ENCODE measurements around the gene NFIL3. TPM values are rescaled to one million over a fixed set of nuclear protein-coding genes. Genes with fewer than 3 reads are reported as not detected.

Gene NFIL3
- total and polyA plus RNA-seq, 7 donors: 22.4 to 152 (median 67.3) TPM

DNA sequence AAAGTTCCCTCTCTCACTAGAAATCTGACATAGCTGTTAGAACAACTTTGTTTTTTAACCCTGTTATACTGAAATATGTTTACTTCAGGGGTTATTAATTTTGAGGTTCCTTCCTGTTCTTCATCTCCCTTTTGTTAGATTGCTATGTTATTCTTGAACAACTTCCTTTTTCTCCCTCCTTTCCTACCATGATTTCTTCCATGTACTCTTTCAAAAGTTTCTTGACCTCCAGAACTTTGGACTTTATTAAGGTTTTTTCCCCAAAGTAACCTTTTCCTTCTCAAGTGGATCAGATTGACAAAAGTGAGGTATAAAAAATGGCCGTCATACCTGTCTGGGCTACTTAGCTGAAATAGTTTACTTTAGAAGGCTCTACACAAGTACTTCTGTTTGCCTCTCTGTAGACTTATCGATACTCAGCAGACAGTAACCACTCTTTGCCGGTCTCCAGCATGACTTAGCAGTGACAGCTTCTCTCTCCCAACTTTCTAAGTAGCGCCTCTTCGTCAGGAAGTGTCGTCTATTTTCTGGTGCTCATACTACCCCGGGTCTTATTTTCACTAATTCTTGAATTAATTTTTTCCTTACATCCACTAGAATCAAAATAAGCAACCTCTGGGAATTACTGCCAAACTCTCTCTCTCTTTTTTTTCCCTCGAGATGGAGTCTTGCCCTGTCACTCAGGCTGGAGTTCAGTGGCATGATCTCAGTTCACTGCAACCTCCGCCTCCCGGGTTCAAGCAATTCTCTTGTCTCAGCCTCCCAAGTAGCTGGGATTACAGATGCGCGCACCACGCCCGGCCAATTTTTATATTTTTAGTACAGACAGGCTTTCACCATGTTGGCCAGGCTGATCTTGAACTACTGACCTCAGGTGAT, 19.7 kb downstream of the NFIL3 start:
- no peaks in the 10 kb centered on the region for H3K9me3 ChIP-seq
- H3K4me1 ChIP-seq: peaks cover 8% of the 10 kb centered on the region
- no peak for ATAC-seq
- intact Hi-C loops (cut with DNase I): no loop called here
- no peak for DNase-seq
- H3K27ac ChIP-seq: no peak overlapping the region
- WGBS, 3 donors: 87 to 90% (median 90%) methylated on average over 14 of the region's 14 CpGs
- TF ChIP-seq, protein P1, sequence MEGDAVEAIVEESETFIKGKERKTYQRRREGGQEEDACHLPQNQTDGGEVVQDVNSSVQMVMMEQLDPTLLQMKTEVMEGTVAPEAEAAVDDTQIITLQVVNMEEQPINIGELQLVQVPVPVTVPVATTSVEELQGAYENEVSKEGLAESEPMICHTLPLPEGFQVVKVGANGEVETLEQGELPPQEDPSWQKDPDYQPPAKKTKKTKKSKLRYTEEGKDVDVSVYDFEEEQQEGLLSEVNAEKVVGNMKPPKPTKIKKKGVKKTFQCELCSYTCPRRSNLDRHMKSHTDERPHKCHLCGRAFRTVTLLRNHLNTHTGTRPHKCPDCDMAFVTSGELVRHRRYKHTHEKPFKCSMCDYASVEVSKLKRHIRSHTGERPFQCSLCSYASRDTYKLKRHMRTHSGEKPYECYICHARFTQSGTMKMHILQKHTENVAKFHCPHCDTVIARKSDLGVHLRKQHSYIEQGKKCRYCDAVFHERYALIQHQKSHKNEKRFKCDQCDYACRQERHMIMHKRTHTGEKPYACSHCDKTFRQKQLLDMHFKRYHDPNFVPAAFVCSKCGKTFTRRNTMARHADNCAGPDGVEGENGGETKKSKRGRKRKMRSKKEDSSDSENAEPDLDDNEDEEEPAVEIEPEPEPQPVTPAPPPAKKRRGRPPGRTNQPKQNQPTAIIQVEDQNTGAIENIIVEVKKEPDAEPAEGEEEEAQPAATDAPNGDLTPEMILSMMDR (IDR thresholded peaks at IDR 0.05): no peak
- H3K36me3 ChIP-seq (ENCODE audit: insufficient read depth in 1 of 2, low read depth in 1 of 2): peaks cover 0 to 13% of the 10 kb centered on the region in 2 donors
- no peak overlapping the region for H3K4me3 ChIP-seq
- H3K27me3 ChIP-seq (ENCODE audit: insufficient read depth in 3 of 3, low read length in 2 of 3): no peaks in the 10 kb centered on the region

- ATAC-seq (no peak), DNase-seq (no peak)
- intact Hi-C loops (cut with DNase I): no loop called here
- TF ChIP-seq, protein P1 (IDR thresholded peaks at IDR 0.05): no peak
- WGBS, 3 donors: 52 to 62% (median 56%) methylated on average over 3 of the region's 3 CpGs
- H3K27me3 ChIP-seq (ENCODE audit: insufficient read depth in 3 of 3, low read length in 2 of 3): no peaks in the 10 kb centered on the region
- no peaks in the 10 kb centered on the region for H3K36me3 ChIP-seq (ENCODE audit: insufficient read depth in 1 of 2, low read depth in 1 of 2)
- no peaks in the 10 kb centered on the region for H3K4me1 ChIP-seq
- H3K4me3 ChIP-seq: no peak overlapping the region
- H3K9me3 ChIP-seq: no peaks in the 10 kb centered on the region
- no peak overlapping the region for H3K27ac ChIP-seq
These were observed 24.7 kb downstream of the NFIL3 start for GRCh38 chr9:91398926-91399325.

- no peaks in the 10 kb centered on the region for H3K4me1 ChIP-seq
- ATAC-seq: no peak
- intact Hi-C loops (cut with DNase I): loop anchor here in 1 of 2 donors (2.0 kb wide), 1 partner anchor 63 kb away; no protein-coding TSS in a partner anchor
- H3K27me3 ChIP-seq (ENCODE audit: insufficient read depth in 3 of 3, low read length in 2 of 3): no peaks in the 10 kb centered on the region
- no peaks in the 10 kb centered on the region for H3K9me3 ChIP-seq
- WGBS, 3 donors: 76 to 86% (median 78%) methylated on average over 7 of the region's 7 CpGs
- no peak overlapping the region for H3K27ac ChIP-seq
- no peaks in the 10 kb centered on the region for H3K36me3 ChIP-seq (ENCODE audit: insufficient read depth in 1 of 2, low read depth in 1 of 2)
- H3K4me3 ChIP-seq: no peak overlapping the region
- TF ChIP-seq, protein P1 (IDR thresholded peaks at IDR 0.05): no peak
- no peak for DNase-seq
These were observed 27.8 kb downstream of the NFIL3 start for GRCh38 chr9:91395553-91396471.

DNA sequence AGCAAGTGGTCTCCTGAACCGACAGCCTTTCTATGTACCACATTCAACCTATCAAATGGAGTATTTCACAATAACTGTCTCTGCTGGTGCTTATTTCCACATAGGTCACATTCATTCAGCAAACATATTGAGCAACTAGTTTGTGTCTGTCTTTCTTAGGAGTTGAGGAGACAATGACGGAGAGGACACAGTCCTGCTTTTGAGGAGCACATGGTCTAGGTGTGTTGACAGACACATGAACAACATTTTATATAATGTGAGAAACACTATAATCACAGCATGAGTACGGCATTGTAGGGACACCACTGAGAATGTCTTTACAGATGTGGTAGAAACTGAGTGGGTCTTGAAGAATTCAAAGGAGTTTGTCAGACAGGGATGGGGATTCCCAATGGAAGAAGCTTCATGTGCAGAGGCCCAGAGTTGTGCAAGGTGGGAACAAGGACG, 28.5 kb downstream of the NFIL3 start:
- TF ChIP-seq, protein P1 (IDR thresholded peaks at IDR 0.05): no peak
- 82 to 86% (median 83%) methylated on average over 4 of the region's 4 CpGs for WGBS, 3 donors
- Histone ChIP-seq H3K36me3 (ENCODE audit: insufficient read depth in 1 of 2, low read depth in 1 of 2) (no peaks in the 10 kb centered on the region), H3K4me3 (no peak overlapping the region), H3K9me3 (no peaks in the 10 kb centered on the region), H3K4me1 (no peaks in the 10 kb centered on the region), H3K27ac (no peak overlapping the region), H3K27me3 (ENCODE audit: insufficient read depth in 3 of 3, low read length in 2 of 3) (no peaks in the 10 kb centered on the region)
- ATAC-seq (peak in 3 of 4 donors; percentile 56 to 67 (median 58)), DNase-seq (no peak)
- intact Hi-C loops (cut with DNase I): loop anchor here in 1 of 2 donors (2.0 kb wide), 1 partner anchor 62 kb away; no protein-coding TSS in a partner anchor
